Sigmoid colon (tissue), 3 donors: ENCODE data around the gene PANK4.

ENCODE experiments used
- CTCF ChIP-seq, 4 experiments: fragments of 450-650 bp in 3 of 4; fragments of 200-600 bp in 1 of 4; IDR thresholded peaks; one replicate each; pipeline ENCODE4 v1.5.1; 2016 to 2019; ENCODE audit warnings: antibody characterized with exemption in 4 of 4, mild to moderate bottlenecking in 3 of 4, moderate library complexity in 2 of 4
- POLR2A ChIP-seq, 2 donors: fragments of 450-650 bp; IDR thresholded peaks; one replicate each; pipeline ENCODE4 v1.6.1; 2016; ENCODE audit warnings: antibody characterized with exemption in 2 of 2, mild to moderate bottlenecking in 2 of 2, moderate library complexity in 2 of 2

- TF ChIP-seq CTCF (IDR thresholded peaks at IDR 0.05) (no peak), POLR2A (IDR thresholded peaks at IDR 0.05) (no peak)
These were observed 66.6 kb downstream of the PANK4 start for GRCh38 chr1:2459757-2460156.
